ENCODE results near the gene GDI1. TPM values are rescaled to one million over a fixed set of nuclear protein-coding genes. Genes with fewer than 3 reads are reported as not detected.

The GDI1 gene
- total RNA-seq, 4 donors from 2014 or later, result 45.3 to 89.7 (median 61.6) TPM

- no peak for TF ChIP-seq CTCF (IDR thresholded peaks at IDR 0.05; ENCODE audit: low read depth)
Observed at GRCh38 chrX:154463611-154464220, 26.8 kb downstream of the GDI1 start.

- no peak for TF ChIP-seq CTCF (IDR thresholded peaks at IDR 0.05; ENCODE audit: low read depth)
Observed at GRCh38 chrX:154464806-154465365, 27.9 kb downstream of the GDI1 start.

- no peak for TF ChIP-seq CTCF (IDR thresholded peaks at IDR 0.05; ENCODE audit: low read depth)
Observed at GRCh38 chrX:154465601-154466000, 28.6 kb downstream of the GDI1 start.

GRCh38 chrX:154466036-154466435 lies 29.1 kb downstream of the GDI1 start:
- no peak for TF ChIP-seq CTCF (IDR thresholded peaks at IDR 0.05; ENCODE audit: low read depth)

- no peak for TF ChIP-seq CTCF (IDR thresholded peaks at IDR 0.05; ENCODE audit: low read depth)
Observed at GRCh38 chrX:154466907-154467306, 30.0 kb downstream of the GDI1 start.

- TF ChIP-seq CTCF (IDR thresholded peaks at IDR 0.05; ENCODE audit: low read depth), result no peak
Observed at GRCh38 chrX:154467556-154467955, 30.6 kb downstream of the GDI1 start.

- no peak for TF ChIP-seq CTCF (IDR thresholded peaks at IDR 0.05; ENCODE audit: low read depth)
Observed at GRCh38 chrX:154468217-154468616, 31.3 kb downstream of the GDI1 start.

All from subcutaneous adipose tissue (tissue), 4 donors.